Activated CD4-positive, CD25-positive, alpha-beta regulatory T cell (primary cell): ENCODE results near the gene TMPRSS7.

Source experiments
- DNase-seq, 4 experiments: peaks; one replicate each; lab custom pipeline; 2025; lab: John Stamatoyannopoulos, UW

Gene TMPRSS7

DNA sequence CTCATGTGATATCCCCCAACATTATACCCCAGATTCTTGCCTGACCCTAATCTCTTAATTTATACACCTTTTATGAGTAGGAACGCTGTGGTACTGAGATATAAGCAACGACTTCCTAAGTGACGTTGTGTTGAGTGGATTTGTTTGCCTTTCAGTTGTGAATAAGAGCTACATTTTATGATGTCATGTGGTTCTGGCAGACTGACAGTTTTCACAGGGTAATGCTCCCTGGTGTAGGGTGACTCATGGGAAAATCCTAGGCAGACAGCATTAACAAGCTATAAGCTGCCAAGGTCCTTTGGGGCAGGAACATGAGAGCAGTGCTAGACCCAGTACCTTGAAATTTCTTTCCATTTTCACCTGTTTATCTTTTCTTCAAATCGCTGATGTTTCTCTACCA lies 62.8 kb downstream of the TMPRSS7 start:
- no peak for DNase-seq

DNA sequence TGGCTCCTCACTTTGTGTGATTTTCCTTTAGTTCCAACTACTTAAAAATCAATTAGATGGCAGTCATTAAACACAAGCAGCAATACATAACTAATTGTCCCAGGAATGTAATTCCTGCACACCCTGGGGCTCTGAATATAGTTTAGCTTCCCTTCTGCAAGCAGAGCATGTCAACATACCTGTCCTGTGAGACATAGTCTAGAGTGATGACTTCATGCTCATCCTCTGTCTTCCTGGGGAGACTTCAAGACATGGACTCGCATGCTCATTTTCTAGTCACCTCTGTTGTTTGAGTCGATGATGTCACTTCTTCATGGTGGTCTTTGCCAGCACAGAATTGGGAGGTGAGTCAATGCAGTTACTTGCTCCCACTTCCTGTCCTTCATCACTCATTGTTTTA lies 67.4 kb downstream of the TMPRSS7 start:
- no peak for DNase-seq

DNA sequence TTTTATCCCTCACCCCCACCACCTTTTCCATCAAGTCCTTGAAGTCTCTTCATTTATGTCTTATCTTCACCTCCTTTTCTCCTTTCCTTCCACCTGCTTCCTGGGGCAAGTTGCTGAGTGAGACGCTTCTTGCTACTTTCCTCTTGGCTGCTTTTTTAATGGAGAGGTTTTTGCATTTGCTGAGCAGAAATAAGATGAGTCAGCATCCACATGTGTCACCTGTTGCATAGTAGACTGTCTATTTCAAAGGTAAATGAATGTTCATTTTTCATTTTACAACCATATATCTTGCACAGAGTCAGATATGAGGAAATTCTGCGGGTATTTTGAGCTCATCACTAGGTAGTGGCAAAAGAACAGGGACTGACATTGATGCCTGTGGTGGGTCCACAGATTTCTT lies 70.2 kb downstream of the TMPRSS7 start:
- DNase-seq: no peak

DNA sequence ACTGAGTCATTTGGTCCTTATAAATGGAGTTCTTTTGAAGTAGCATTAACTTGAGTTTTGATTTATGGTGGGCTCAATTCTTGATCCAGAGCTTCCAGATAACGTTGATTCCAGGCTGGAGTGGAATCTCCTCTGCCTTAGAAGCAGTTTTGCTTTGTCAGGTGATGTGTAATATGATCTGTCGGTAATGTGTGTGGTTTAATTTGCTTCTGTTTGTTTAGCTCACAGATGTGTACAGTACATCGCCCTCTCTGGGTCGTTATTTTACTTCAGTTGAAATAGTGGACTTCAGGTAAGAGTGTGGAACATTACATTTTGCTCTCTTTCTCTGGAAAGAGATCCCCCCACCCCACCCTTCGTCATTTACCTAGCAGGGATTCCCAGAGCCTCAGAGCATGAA lies 74.8 kb downstream of the TMPRSS7 start:
- DNase-seq: no peak

DNA sequence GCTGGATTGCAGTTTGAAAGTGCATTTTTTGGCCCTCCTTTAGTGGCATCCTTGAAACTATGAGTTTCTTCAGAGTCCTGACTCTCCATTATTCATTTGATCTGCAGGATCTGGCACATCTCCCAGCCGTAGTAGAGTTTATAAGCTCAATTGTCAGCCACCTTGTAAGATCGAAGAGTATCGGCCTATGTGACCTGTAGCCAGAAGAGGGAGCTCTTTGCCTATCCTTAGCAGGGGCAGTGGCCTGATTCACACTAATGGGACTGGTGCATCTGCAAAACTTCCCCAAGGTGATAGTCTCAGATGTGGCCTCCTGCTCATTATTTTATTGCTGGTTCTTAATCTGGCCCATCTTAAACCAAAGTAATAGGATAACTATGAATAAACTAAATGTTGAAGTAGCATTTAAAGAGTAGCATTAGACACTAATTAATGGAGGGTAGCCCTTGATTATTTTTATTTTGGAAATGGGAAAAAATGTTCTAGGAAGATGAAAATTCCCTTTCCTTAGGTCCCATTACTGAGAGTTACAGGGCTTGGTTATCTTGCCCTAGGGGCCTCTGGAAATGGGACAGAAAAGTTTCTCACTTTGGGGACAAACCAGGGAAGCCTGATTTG lies 77.4 kb downstream of the TMPRSS7 start:
- peak in 3 of 4 experiments; percentile 6 to 16 (median 6) for DNase-seq

DNA sequence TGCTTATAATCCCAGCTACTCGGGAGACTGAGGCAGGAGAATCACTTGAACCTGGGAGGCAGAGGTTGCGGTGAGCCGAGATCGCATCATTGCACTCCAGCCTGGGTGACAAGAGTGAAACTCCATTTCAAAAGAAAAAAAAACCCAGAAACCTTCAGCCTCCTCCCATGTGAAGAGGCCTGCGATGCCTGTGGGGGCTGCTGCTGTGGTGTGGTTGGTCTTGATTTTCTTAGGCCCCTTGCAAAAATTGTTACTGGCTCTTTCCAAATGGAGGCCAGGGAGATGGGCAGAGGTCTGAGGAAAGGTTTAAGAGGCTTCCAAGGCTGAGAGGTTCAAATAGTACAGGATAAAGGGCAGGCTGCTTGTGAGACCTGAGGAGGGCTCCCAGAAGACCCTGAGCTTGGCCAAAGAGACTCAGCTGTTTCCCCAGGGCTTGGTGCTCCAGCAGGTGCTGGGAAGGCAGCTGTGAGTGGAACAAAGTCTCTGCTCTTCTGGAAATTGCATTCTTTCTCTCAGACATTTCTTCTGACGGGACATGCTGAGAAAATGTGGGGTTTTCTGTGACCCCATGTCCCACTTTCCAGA lies 80.1 kb downstream of the TMPRSS7 start:
- no peak for DNase-seq

DNA sequence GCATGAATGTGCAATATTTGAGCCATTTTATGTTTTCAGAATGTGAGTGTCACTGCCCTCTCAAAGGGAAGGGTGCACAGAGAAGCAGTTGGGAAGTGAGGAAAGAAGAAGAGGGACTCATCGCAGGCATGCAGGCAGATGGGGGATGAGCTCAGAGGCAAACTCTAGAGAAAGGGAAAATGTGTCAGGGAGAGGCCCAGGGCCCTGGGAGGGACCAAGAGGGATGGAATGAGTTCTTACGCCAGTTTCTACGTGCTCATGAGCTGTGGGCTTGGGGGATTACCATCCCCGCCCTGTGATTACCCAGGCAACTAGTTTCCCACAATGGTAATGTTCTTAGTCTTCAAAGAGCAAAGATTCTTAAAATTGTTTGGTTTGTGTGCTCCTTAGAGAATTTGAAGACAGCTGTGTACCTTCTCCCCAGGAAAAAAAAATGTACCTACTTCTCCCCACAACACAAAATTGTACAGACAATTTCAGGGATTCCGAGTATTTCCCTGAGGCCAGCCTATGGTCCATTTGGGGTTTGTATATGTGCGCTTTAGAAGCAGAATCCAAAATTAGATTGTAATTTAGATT lies 80.7 kb downstream of the TMPRSS7 start:
- DNase-seq: no peak

DNA sequence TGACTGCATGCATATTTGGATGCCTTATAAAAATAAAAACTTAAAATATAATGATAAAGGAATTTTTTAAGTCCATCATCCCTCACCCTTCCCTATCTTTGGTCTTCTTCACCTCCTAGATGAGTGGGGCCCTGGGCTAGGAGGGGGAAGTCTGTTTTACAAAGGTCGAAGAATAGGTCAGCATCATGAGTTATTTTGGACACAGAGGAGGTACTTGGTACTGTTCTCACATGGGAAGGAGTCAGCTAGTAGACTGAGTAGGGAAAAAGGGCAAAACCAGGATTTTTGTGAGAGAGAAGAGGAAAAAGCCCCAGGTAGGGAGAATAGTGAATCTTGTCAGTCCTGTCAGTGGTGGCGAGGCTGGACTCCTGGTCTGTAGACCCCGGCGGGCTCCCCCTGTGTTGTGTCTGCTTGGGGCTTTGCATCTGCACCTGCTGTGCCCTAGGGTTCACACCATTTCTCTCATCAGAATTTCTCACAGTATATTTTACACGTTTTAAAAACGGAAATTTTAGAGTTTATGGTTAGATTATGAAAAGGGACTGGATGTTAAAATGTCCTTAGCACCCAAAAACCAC lies 81.4 kb downstream of the TMPRSS7 start:
- no peak for DNase-seq

DNA sequence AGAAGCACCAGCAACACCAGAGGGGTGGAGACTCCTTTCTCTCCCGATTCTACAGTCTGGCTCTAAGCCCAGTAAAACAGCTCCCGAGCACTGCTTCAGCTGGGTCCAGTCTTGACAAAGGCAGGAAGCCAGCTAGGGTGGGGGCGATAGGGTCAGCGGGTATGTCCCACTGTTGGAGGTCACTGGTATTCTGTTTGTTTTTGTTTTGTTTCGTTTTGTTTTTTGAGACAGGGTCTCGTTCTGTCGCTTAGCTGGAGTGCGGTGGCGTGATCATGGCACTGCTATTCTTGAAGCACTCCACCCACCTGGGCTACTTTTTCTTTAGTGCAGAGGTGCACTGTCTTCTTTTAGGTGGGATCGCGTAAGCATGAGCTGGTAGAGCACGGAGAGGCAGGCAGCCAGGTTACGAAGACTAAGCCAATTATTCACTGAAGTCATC lies 82.2 kb downstream of the TMPRSS7 start:
- DNase-seq: no peak

DNA sequence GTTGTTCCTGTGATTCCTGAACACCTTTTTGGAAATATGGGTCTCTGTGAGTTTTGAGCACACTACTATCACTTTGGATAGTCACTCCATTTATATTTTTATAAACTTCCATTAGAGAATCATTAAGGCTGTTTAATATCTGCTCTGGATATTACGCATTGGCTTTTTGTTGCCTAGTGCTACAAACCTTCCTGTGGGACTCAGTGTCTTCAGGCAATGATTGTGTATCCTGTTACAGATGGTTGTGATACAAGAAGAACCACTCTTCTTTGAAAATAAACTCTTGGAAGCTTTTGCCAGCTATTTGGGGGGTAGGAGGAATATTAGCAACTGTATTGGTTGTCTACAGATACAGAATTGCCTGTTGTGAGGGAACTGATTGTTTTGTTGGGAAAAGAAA lies 82.9 kb downstream of the TMPRSS7 start:
- DNase-seq: no peak

DNA sequence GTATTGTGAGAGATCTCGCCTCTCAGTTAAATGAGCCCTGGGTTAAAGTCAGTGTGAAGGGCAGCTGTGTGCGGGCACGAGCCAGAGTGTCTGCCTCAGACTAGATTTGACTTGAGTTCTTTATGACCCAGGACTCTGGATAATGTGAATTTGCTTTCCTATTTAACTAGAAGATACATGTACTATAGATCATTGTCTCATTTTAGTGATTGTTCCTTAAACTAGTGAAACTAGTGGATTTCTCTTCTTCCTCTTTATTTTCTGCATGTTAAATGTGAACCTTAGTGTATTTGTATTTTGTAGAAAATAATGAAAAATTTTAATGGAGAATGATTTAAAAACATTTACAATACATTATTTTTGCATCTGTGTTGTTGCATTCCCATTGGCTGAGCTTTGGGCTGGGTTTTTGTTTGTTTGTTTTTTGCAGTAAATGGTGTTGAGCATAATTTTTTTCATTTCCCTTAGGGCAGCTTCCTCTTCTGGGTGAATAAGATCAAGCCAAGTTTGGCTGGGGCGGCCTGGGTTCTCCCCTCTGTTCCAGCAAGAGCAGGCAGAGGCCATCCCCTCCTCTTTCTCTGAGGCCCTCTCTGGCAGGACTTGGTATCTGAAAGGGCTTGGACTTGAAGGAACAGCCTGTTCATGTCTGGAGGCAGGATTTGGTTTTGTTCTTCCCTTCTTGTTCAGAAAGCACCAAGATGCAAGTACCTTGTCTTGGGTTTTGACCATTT lies 83.5 kb downstream of the TMPRSS7 start:
- no peak for DNase-seq

DNA sequence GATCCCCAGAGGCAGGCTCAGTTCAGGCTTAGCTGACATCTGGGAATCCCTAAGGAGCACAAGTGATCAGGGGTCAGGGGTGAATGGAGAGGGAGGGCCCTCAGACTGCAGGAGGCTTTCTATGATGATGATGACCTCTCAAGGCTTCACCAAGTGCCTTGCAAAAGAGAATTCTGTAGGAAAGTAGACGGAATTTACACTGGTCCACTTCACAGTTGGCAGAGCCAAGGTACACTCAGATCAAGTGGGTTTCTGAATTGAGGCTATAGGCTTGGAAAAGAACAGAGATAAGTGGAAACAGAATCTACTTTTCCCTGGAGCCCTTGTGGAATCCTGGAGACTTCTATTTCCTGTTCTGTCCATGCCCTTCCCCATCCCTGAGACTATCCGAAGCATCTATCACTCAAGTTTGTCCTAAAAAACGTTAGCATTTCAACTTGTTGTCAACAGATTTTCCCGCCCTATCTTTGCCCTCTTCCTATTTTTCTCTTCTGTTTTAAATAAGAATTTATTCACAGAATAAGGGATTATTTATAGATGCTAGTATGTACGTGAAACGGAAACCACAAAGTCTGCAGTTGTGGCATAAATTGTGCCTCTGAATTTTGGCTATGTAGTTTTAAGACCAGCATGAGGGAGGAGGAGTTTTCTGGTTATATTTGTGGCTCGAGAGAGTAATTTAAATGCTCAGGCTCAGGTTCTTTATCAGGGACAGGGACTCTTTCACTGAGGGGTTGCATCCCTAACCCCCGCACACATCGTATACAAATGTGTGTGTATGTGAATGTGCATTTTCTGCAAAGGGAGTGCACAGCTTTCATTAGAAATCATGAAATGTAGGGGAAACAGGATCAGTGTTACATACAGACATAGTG lies 85.7 kb downstream of the TMPRSS7 start:
- DNase-seq: no peak

DNA sequence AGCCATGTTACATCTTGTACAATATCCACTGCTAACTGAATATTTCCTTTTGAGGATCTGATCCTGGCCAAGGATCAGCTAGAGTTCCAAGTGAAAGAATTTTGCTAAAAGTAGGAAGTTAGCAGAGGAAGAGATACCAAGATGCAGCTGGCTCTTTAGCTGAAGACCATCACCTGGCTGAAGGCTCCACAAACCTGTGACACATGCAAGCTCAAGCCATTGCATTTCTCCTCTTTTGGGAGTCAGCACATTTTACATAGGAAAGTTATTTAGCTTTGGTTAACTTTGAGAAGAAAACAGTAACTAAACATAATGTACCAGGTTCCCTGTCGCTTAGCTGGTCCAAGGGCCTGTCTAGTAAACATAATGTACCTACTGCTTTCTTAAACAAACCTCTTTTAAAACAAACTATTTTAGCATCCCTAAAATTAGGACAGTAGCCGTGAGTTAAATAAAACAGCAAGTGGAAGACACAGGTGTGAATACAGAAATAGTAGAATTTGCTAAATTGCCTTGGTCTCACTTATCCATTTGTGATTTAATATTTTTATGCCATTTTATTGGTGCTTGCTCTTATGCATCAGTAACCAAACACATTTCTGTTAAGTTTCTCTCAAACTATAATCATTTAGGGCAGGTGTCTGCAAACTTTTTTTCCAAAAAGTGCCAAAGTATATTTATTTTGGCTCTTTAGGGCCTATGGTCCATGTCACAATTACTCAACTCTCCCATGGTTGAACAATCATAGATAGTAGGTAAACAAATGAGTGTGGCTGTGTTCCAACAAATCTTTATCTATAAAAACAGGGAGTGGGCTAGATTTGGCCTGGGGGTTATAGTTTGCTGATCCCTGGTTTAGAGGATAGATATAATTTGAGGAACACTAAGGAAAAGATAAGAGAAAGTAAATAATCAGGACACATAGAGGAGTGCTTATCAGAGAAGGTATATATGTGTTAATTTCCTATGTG lies 87.3 kb downstream of the TMPRSS7 start:
- no peak for DNase-seq

DNA sequence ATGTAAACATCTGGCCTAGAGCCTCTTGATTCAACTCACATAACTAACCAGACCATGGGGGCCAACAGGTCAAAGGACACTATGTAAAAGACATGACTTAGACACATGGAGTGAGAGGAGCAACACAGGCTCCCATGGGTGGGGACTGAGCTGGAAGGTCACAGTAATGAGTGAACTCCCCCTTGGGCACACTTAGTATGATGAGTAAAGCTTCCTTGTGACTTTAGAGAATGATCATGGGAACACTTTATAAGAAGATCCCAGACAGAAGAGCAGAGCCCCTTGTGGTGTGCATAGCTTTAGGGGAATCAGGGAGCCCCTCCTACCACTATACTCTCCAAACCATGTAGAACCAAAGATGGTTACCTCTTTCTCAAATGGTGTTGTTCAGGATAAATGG lies 88.3 kb downstream of the TMPRSS7 start:
- no peak for DNase-seq

DNA sequence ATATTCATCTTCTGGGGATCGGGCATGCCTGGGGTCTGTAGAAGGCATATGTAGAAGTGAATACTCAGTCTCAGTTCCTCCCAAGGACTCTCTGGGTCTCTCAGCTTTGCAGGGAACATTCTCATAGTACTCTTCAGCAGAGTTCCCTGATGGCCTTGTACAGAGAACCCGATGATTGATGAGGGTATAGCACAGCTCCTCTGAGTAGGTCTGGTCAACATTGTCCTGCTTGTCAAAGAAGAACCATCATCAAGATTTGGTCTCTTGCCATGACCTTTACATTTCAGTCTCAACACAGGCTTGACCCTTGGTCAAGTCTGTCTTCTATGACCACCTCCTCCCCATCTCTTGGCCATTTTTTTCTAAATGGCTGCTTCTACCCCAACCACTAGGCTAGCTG lies 89.0 kb downstream of the TMPRSS7 start:
- DNase-seq: no peak

DNA sequence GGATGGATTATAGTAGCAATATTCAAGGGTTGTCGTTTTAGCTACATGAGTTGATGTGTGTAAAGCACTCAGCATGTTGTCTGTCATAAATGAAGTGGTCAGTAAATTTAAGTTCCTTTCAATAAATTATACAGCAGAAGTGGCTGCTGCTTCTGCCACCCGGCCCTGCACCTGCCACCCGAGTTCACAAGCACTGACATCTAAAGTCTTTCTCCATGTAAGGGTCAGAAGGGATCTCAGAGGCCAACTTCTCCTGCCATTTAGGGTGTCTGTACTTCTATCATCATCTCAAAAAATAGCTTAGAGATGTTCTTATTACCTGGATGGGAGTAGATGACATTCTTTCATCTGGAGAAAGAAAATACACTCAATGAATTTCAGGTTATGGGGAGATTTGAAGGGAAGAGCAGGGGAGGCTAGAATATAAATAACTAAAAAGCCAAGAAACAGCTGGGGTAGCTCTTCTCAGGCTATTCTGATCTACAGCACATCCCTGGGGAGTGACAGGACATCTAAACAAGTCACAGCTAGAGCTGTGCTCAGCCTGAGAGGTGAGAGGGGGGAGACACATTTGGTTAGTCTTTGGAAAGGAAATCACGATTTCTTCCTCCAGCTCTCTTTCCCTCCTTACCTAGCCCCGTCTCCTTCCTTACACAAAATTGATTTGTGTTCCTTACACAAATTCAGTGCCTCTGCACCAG lies 90.5 kb downstream of the TMPRSS7 start:
- DNase-seq: no peak

DNA sequence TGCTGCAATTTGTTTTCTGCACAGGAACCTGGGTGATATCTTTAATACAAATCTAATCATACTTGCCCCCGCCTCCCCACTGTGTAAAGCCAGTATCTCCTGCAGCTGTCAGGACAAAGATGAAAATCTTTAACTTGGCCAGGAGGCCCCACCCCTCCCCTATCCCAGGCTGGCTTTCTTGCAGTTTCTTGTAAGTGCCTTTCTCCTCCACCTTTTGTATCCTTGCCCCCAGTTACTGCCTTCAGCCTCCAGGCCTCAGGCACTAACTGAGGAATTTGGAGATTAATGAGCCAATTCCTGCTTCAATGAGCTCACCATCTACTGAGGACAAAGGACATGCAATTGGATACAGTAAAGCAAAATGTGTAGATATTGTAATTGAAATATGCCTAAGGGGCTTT lies 92.0 kb downstream of the TMPRSS7 start:
- DNase-seq: no peak

DNA sequence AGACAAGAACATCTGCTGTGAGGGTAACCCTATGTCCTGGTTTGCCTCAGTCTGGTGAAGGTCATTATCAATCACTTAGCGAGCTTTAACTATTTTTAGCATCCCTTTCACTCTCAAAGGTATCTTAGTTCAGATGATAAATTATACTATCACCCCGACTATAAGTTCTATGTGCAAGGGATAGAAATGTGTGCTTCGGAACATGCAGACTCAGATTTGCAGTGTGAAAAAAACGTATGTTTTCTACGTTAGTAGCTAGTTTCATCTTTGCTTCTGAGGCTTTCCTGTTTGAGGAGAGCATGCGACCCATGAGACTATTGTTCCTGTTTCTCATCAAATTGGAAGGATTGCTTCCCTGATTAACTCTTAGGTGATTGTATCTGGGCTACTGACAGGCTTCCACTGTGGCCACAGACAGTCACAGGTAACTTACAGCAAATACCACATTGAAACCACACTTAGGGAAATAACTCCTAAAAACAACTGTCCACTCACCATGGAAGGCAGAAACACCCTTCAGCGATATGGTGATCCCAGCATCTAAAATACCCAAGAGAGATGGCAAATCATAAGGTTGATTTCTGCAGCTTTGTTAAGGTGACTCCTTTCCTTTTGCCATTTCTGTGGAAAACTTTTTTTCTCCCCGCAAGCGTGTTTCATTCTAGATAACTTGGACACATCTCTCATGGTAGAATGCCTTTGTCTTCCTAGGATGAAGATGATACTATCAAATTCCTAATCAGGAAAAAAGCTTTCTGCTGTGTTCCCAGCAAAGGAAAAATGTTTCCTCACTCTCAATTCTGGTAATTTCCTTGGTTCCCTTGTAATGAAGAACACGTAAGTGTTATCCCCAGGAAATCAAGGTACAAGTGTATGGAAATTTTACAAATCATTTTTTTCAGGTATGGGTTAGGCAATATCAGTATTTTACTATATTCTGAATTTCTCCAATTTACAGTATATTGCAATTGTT lies 93.3 kb downstream of the TMPRSS7 start:
- DNase-seq: no peak
